Measurements from ENCODE around the gene SLC48A1. TPM values are rescaled to one million over a fixed set of nuclear protein-coding genes. Genes with fewer than 3 reads are reported as not detected.

Gene SLC48A1
- polyA plus RNA-seq, 3 donors, result 9.4 to 19.6 (median 15.8) TPM

DNA sequence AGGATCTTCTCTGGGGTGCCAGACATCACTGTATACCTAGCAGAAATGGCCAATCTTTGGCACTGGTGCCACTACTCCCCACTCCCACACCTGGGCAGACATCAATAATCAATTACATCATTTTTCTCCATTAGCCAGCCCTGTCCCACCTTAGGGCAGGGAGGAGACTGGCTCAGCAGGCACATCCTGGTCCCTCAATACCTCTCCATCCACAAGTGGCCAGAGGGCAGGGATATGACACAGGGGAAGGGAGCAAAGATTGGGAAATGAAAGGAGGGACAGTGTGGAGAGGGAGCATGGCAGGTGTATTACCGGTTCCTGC is 24.6 kb upstream of the SLC48A1 start:
- Mint-ChIP-seq H3K27ac (no peak overlapping the region), H3K36me3 (no peaks in the 10 kb centered on the region), H3K27me3 (ENCODE audit: low read depth in 3 of 3) (peaks cover 10 to 25% (median 14%) of the 10 kb centered on the region in 3 donors), H3K9me3 (peaks cover 0 to 1% (median 0%) of the 10 kb centered on the region in 7 donors), H3K4me1 (peaks cover 24% of the 10 kb centered on the region), H3K4me3 (no peak overlapping the region)
- DNase-seq, result no peak
- TF ChIP-seq, protein P1, sequence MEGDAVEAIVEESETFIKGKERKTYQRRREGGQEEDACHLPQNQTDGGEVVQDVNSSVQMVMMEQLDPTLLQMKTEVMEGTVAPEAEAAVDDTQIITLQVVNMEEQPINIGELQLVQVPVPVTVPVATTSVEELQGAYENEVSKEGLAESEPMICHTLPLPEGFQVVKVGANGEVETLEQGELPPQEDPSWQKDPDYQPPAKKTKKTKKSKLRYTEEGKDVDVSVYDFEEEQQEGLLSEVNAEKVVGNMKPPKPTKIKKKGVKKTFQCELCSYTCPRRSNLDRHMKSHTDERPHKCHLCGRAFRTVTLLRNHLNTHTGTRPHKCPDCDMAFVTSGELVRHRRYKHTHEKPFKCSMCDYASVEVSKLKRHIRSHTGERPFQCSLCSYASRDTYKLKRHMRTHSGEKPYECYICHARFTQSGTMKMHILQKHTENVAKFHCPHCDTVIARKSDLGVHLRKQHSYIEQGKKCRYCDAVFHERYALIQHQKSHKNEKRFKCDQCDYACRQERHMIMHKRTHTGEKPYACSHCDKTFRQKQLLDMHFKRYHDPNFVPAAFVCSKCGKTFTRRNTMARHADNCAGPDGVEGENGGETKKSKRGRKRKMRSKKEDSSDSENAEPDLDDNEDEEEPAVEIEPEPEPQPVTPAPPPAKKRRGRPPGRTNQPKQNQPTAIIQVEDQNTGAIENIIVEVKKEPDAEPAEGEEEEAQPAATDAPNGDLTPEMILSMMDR (IDR thresholded peaks at IDR 0.05), result no peak
- Histone ChIP-seq H3K79me2 (ENCODE audit: insufficient read depth, low read length) (no peaks in the 10 kb centered on the region), H3K4me3 (replicated peaks in 1 of 3; ENCODE audit: low read depth in 2 of 3, low read length in 3 of 3) (no peak overlapping the region), H3K27ac (ENCODE audit: low read depth in 1 of 2, low read length in 2 of 2) (no peak overlapping the region), H2AFZ (ENCODE audit: insufficient read depth, low read depth, low read length, poor library complexity, severe bottlenecking) (no peak overlapping the region), H3K4me2 (replicated peaks; ENCODE audit: extremely low read depth, low read length, poor library complexity, severe bottlenecking) (no peak overlapping the region), H3K36me3 (replicated peaks in 1 of 2; ENCODE audit: control insufficient read depth in 1 of 2, insufficient read depth in 2 of 2, low read length in 2 of 2) (no peaks in the 10 kb centered on the region), H3K9me3 (replicated peaks in 1 of 2; ENCODE audit: control insufficient read depth in 1 of 2, insufficient read depth in 1 of 2, low read length in 2 of 2) (no peaks in the 10 kb centered on the region), H3K4me1 (ENCODE audit: control insufficient read depth in 1 of 2, insufficient read depth in 2 of 2, low read length in 2 of 2) (peaks cover 8 to 13% of the 10 kb centered on the region in 2 donors), H3K9ac (ENCODE audit: insufficient read depth, low read length, poor library complexity, severe bottlenecking) (no peak overlapping the region), H3K27me3 (ENCODE audit: control insufficient read depth in 2 of 2, insufficient read depth in 2 of 2, low read length in 2 of 2) (no peaks in the 10 kb centered on the region), H4K20me1 (ENCODE audit: insufficient read depth, low read length) (no peaks in the 10 kb centered on the region)
- WGBS (ENCODE audit: insufficient coverage), result 86% methylated on average over 1 of the region's 1 CpG
- intact Hi-C loops (cut with micrococcal nuclease), result no loop called here

DNA sequence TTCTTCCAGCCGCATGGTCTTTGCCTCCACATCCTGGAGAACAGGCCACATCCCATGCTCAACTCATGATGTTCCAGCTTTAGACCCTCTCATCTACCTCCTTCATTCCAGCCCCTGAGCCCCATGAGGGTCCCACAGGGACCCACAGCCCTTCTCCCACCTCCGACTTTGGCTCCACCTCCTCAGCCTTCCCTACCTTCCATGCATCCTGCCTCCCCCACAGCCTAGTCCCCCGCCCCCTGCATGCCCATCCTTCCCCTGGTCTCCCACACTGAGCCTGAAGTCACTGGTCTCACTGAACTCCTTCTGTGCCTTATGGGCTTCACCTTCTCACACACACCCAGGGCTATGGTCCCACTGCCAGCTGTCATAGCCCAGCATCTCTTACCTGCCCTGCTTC is 24.1 kb upstream of the SLC48A1 start:
- peaks cover 6 to 23% (median 12%) of the 10 kb centered on the region in 3 donors for H3K27me3 Mint-ChIP-seq (ENCODE audit: low read depth in 3 of 3)
- Histone ChIP-seq H2AFZ (ENCODE audit: insufficient read depth, low read depth, low read length, poor library complexity, severe bottlenecking) (no peak overlapping the region), H3K79me2 (ENCODE audit: insufficient read depth, low read length) (no peaks in the 10 kb centered on the region), H3K36me3 (replicated peaks in 1 of 2; ENCODE audit: control insufficient read depth in 1 of 2, insufficient read depth in 2 of 2, low read length in 2 of 2) (no peaks in the 10 kb centered on the region), H3K4me1 (ENCODE audit: control insufficient read depth in 1 of 2, insufficient read depth in 2 of 2, low read length in 2 of 2) (peaks cover 8 to 16% of the 10 kb centered on the region in 2 donors), H3K9ac (ENCODE audit: insufficient read depth, low read length, poor library complexity, severe bottlenecking) (no peak overlapping the region), H3K27me3 (ENCODE audit: control insufficient read depth in 2 of 2, insufficient read depth in 2 of 2, low read length in 2 of 2) (no peaks in the 10 kb centered on the region), H3K4me2 (replicated peaks; ENCODE audit: extremely low read depth, low read length, poor library complexity, severe bottlenecking) (no peak overlapping the region), H3K9me3 (replicated peaks in 1 of 2; ENCODE audit: control insufficient read depth in 1 of 2, insufficient read depth in 1 of 2, low read length in 2 of 2) (no peaks in the 10 kb centered on the region), H3K27ac (ENCODE audit: low read depth in 1 of 2, low read length in 2 of 2) (no peak overlapping the region), H3K4me3 (replicated peaks in 1 of 3; ENCODE audit: low read depth in 2 of 3, low read length in 3 of 3) (no peak overlapping the region), H4K20me1 (ENCODE audit: insufficient read depth, low read length) (no peaks in the 10 kb centered on the region)
- peaks cover 24% of the 10 kb centered on the region for H3K4me1 Mint-ChIP-seq
- no peaks in the 10 kb centered on the region for H3K36me3 Mint-ChIP-seq
- peak overlapping the region in 1 of 2 donors; percentile 39 for H3K4me3 Mint-ChIP-seq
- intact Hi-C loops (cut with micrococcal nuclease), result no loop called here
- 100% methylated on average over 2 of the region's 3 CpGs for WGBS (ENCODE audit: insufficient coverage)
- H3K9me3 Mint-ChIP-seq, result peaks cover 0 to 1% (median 0%) of the 10 kb centered on the region in 7 donors
- DNase-seq, result no peak
- no peak overlapping the region for H3K27ac Mint-ChIP-seq
- TF ChIP-seq, protein P1 (IDR thresholded peaks at IDR 0.05), result no peak

Data from CD14-positive monocyte (primary cell).